Thyroid gland (tissue), 4 donors: Measurements from ENCODE around the gene CYP2A6.

Experiments
- POLR2A ChIP-seq, 2 donors: fragments of 450-650 bp; IDR thresholded peaks; one replicate each; pipeline ENCODE4 v1.6.1; 2017; ENCODE audit warnings: antibody characterized with exemption in 2 of 2, mild to moderate bottlenecking in 2 of 2, moderate library complexity in 1 of 2
- TF ChIP-seq, protein P1 (sequence below), 6 experiments: fragments of 200-600 bp in 3 of 6; fragments of 450-650 bp in 3 of 6; sonication (generic) in 3 of 6; IDR thresholded peaks; one replicate each; pipeline ENCODE4 v1.5.1; 2016 to 2019; ENCODE audit warnings: antibody characterized with exemption in 6 of 6, mild to moderate bottlenecking in 2 of 6, inconsistent platforms in 1 of 6, moderate library complexity in 1 of 6

DNA sequence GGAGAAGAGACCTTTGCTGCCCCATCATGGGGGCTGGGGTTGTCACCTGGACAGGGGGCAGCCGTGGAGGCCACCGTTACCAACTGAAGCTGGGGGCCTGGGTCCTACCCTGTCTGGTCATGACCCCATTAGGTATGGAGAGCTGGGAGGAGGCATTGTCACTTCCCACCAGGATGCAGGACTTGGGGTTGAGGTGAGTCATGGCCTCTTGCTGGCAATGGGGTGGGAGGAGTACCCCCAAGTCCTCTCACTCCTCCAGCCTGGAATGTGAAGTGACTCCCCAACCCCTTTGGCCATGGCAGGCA, 42.3 kb downstream of the CYP2A6 start:
- TF ChIP-seq POLR2A (IDR thresholded peaks at IDR 0.05): no peak
- TF ChIP-seq, protein P1, sequence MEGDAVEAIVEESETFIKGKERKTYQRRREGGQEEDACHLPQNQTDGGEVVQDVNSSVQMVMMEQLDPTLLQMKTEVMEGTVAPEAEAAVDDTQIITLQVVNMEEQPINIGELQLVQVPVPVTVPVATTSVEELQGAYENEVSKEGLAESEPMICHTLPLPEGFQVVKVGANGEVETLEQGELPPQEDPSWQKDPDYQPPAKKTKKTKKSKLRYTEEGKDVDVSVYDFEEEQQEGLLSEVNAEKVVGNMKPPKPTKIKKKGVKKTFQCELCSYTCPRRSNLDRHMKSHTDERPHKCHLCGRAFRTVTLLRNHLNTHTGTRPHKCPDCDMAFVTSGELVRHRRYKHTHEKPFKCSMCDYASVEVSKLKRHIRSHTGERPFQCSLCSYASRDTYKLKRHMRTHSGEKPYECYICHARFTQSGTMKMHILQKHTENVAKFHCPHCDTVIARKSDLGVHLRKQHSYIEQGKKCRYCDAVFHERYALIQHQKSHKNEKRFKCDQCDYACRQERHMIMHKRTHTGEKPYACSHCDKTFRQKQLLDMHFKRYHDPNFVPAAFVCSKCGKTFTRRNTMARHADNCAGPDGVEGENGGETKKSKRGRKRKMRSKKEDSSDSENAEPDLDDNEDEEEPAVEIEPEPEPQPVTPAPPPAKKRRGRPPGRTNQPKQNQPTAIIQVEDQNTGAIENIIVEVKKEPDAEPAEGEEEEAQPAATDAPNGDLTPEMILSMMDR (IDR thresholded peaks at IDR 0.05): peak in 1 of 6 experiments; percentile 0
